ENCODE data around the gene UBE2F. TPM values are rescaled to one million over a fixed set of nuclear protein-coding genes. Genes with fewer than 3 reads are reported as not detected.
A peak's percentile ranks its signal among the peaks of the same experiment; 100 is the strongest.
"Not testable (repeated sequence)": the region's sequence is repeated elsewhere in the genome, so short reads cannot be mapped to it uniquely, and the experiment has no call there.

The UBE2F gene
- total RNA-seq, 3 donors from 2014 or later, result 64.2 to 66.2 (median 66.1) TPM

GRCh38 chr2:238045575-238045974, 78.8 kb downstream of the UBE2F start:
- no peak overlapping the region for H3K4me3 Mint-ChIP-seq
- H3K4me1 Mint-ChIP-seq (ENCODE audit: low read depth), result no peaks in the 10 kb centered on the region
- peaks cover 22% of the 10 kb centered on the region for H3K9me3 Mint-ChIP-seq
- peaks cover 48% of the 10 kb centered on the region for H3K36me3 Mint-ChIP-seq (ENCODE audit: insufficient read depth)
- DNase-seq, result no peak
- no peaks in the 10 kb centered on the region for H3K27me3 Mint-ChIP-seq (ENCODE audit: low read depth)
- ATAC-seq, result no peak

GRCh38 chr2:238046725-238047270, 80.0 kb downstream of the UBE2F start:
- ATAC-seq (no peak), DNase-seq (no peak)
- no peaks in the 10 kb centered on the region for H3K27me3 Mint-ChIP-seq (ENCODE audit: low read depth)
- no peaks in the 10 kb centered on the region for H3K4me1 Mint-ChIP-seq (ENCODE audit: low read depth)
- peaks cover 38% of the 10 kb centered on the region for H3K36me3 Mint-ChIP-seq (ENCODE audit: insufficient read depth)
- peaks cover 22% of the 10 kb centered on the region for H3K9me3 Mint-ChIP-seq
- H3K4me3 Mint-ChIP-seq, result no peak overlapping the region

- peaks cover 14% of the 10 kb centered on the region for H3K27me3 Mint-ChIP-seq (ENCODE audit: low read depth)
- no peaks in the 10 kb centered on the region for H3K4me1 Mint-ChIP-seq (ENCODE audit: low read depth)
- ATAC-seq (no peak), DNase-seq (no peak)
- no peak overlapping the region for H3K4me3 Mint-ChIP-seq
- H3K36me3 Mint-ChIP-seq (ENCODE audit: insufficient read depth), result no peaks in the 10 kb centered on the region
- H3K9me3 Mint-ChIP-seq, result peaks cover 6% of the 10 kb centered on the region
These were observed 86.5 kb downstream of the UBE2F start for GRCh38 chr2:238053191-238053776.

GRCh38 chr2:238055841-238056240, 89.0 kb downstream of the UBE2F start:
- no peak for DNase-seq
- Mint-ChIP-seq H3K27me3 (ENCODE audit: low read depth) (peaks cover 17% of the 10 kb centered on the region), H3K4me3 (no peak overlapping the region), H3K36me3 (ENCODE audit: insufficient read depth) (no peaks in the 10 kb centered on the region), H3K9me3 (no peaks in the 10 kb centered on the region), H3K4me1 (ENCODE audit: low read depth) (peaks cover 12% of the 10 kb centered on the region)
- no peak for ATAC-seq

- H3K9me3 Mint-ChIP-seq; H3K36me3 Mint-ChIP-seq (ENCODE audit: insufficient read depth); ATAC-seq; DNase-seq: not testable (repeated sequence)
- Mint-ChIP-seq H3K27me3 (ENCODE audit: low read depth) (peaks cover 17% of the 10 kb centered on the region), H3K4me3 (peak overlapping the region; percentile 39), H3K4me1 (ENCODE audit: low read depth) (peaks cover 26% of the 10 kb centered on the region)
These were observed 91.1 kb downstream of the UBE2F start for GRCh38 chr2:238057696-238058575.

- H3K4me1 Mint-ChIP-seq (ENCODE audit: low read depth), result peaks cover 31% of the 10 kb centered on the region
- H3K4me3 Mint-ChIP-seq, result peak overlapping the region; percentile 92
- no peak for DNase-seq
- peaks cover 4% of the 10 kb centered on the region for H3K36me3 Mint-ChIP-seq (ENCODE audit: insufficient read depth)
- H3K9me3 Mint-ChIP-seq, result no peaks in the 10 kb centered on the region
- ATAC-seq, result no peak
- peaks cover 10% of the 10 kb centered on the region for H3K27me3 Mint-ChIP-seq (ENCODE audit: low read depth)
These were observed 92.7 kb downstream of the UBE2F start for GRCh38 chr2:238059505-238059904.

GRCh38 chr2:238060096-238060541, 93.3 kb downstream of the UBE2F start:
- Mint-ChIP-seq H3K4me1 (ENCODE audit: low read depth) (peaks cover 32% of the 10 kb centered on the region), H3K4me3 (peak overlapping the region; percentile 92), H3K36me3 (ENCODE audit: insufficient read depth) (peaks cover 8% of the 10 kb centered on the region), H3K9me3 (no peaks in the 10 kb centered on the region), H3K27me3 (ENCODE audit: low read depth) (peaks cover 10% of the 10 kb centered on the region)
- ATAC-seq, result no peak
- no peak for DNase-seq

GRCh38 chr2:238060542-238061314, 93.9 kb downstream of the UBE2F start, which contains the start of gene SCLY:
TSS of gene SCLY (plus strand) at chr2:238061001. CDS start at chr2:238061055, 54 bp downstream.
- Mint-ChIP-seq H3K36me3 (ENCODE audit: insufficient read depth) (peaks cover 10% of the 10 kb centered on the region), H3K4me3 (peak within 1 kb of the TSS; percentile 92), H3K27me3 (ENCODE audit: low read depth) (peaks cover 10% of the 10 kb centered on the region), H3K4me1 (ENCODE audit: low read depth) (peaks cover 35% of the 10 kb centered on the region), H3K9me3 (no peaks in the 10 kb centered on the region)
- DNase-seq, result peak; percentile 97
- peak; percentile 97 to 98 for ATAC-seq

- Mint-ChIP-seq H3K4me1 (ENCODE audit: low read depth) (peaks cover 41% of the 10 kb centered on the region), H3K36me3 (ENCODE audit: insufficient read depth) (peaks cover 18% of the 10 kb centered on the region), H3K27me3 (ENCODE audit: low read depth) (peaks cover 5% of the 10 kb centered on the region), H3K9me3 (peaks cover 3% of the 10 kb centered on the region), H3K4me3 (peak overlapping the region; percentile 92)
- DNase-seq (no peak), ATAC-seq (peak; percentile 5 to 9)
These were observed 94.7 kb downstream of the UBE2F start for GRCh38 chr2:238061315-238062202.

GRCh38 chr2:238063414-238064189, 96.8 kb downstream of the UBE2F start:
- DNase-seq (no peak), ATAC-seq (no peak)
- Mint-ChIP-seq H3K9me3 (peaks cover 7% of the 10 kb centered on the region), H3K4me1 (ENCODE audit: low read depth) (peaks cover 59% of the 10 kb centered on the region), H3K36me3 (ENCODE audit: insufficient read depth) (peaks cover 32% of the 10 kb centered on the region), H3K4me3 (peak overlapping the region; percentile 92), H3K27me3 (ENCODE audit: low read depth) (peaks cover 2% of the 10 kb centered on the region)

GRCh38 chr2:238064376-238064775, 97.6 kb downstream of the UBE2F start:
- H3K4me1 Mint-ChIP-seq (ENCODE audit: low read depth), result peaks cover 62% of the 10 kb centered on the region
- DNase-seq (no peak), ATAC-seq (no peak)
- no peaks in the 10 kb centered on the region for H3K27me3 Mint-ChIP-seq (ENCODE audit: low read depth)
- no peak overlapping the region for H3K4me3 Mint-ChIP-seq
- peaks cover 7% of the 10 kb centered on the region for H3K9me3 Mint-ChIP-seq
- H3K36me3 Mint-ChIP-seq (ENCODE audit: insufficient read depth), result peaks cover 35% of the 10 kb centered on the region

- no peak overlapping the region for H3K4me3 Mint-ChIP-seq
- ATAC-seq (no peak), DNase-seq (no peak)
- H3K36me3 Mint-ChIP-seq (ENCODE audit: insufficient read depth), result peaks cover 41% of the 10 kb centered on the region
- H3K4me1 Mint-ChIP-seq (ENCODE audit: low read depth), result peaks cover 61% of the 10 kb centered on the region
- H3K9me3 Mint-ChIP-seq, result peaks cover 7% of the 10 kb centered on the region
- H3K27me3 Mint-ChIP-seq (ENCODE audit: low read depth), result no peaks in the 10 kb centered on the region
These were observed 98.4 kb downstream of the UBE2F start for GRCh38 chr2:238065071-238065846.

All from activated T-cell treated with anti-CD3 and anti-CD28 coated beads, Interleukin-2, amount 50 U/mL, for 4 hours (primary cell).